IPS-20b (cell line): ENCODE data around the gene RASIP1.
"Not testable (repeated sequence)": the region's sequence is repeated elsewhere in the genome, so short reads cannot be mapped to it uniquely, and the experiment has no call there.

ENCODE experiments used
- H3K27ac ChIP-seq: one replicate; pipeline ENCODE4 v1.5.1; 2013; ENCODE audit warnings: low read length
- H3K27me3 ChIP-seq: 2 replicates; pipeline ENCODE4 v1.6.1; 2013; ENCODE audit warnings: mild to moderate bottlenecking, low read length, inconsistent platforms; ENCODE audit not compliant: insufficient read depth
- H3K36me3 ChIP-seq: 2 replicates; pipeline ENCODE4 v1.6.1; 2013; ENCODE audit warnings: low read depth, mild to moderate bottlenecking, inconsistent platforms, low read length, moderate library complexity; ENCODE audit not compliant: insufficient read depth
- H3K4me1 ChIP-seq: 2 replicates; pipeline ENCODE4 v1.6.1; 2013; ENCODE audit warnings: mild to moderate bottlenecking, control low read depth, inconsistent platforms, low read length, moderate library complexity; ENCODE audit not compliant: insufficient read depth
- H3K4me3 ChIP-seq: 2 replicates; pipeline ENCODE4 v1.5.1; 2013; ENCODE audit warnings: mild to moderate bottlenecking, low read length, inconsistent platforms
- H3K9ac ChIP-seq: 2 replicates; pipeline ENCODE4 v1.6.1; 2013; ENCODE audit warnings: low read depth, mild to moderate bottlenecking, inconsistent platforms, low read length, moderate library complexity
- H3K9me3 ChIP-seq: 2 replicates; pipeline ENCODE4 v1.6.1; 2013; ENCODE audit warnings: mild to moderate bottlenecking, low read depth, low read length, inconsistent platforms; ENCODE audit not compliant: insufficient read depth

The RASIP1 gene, protein sequence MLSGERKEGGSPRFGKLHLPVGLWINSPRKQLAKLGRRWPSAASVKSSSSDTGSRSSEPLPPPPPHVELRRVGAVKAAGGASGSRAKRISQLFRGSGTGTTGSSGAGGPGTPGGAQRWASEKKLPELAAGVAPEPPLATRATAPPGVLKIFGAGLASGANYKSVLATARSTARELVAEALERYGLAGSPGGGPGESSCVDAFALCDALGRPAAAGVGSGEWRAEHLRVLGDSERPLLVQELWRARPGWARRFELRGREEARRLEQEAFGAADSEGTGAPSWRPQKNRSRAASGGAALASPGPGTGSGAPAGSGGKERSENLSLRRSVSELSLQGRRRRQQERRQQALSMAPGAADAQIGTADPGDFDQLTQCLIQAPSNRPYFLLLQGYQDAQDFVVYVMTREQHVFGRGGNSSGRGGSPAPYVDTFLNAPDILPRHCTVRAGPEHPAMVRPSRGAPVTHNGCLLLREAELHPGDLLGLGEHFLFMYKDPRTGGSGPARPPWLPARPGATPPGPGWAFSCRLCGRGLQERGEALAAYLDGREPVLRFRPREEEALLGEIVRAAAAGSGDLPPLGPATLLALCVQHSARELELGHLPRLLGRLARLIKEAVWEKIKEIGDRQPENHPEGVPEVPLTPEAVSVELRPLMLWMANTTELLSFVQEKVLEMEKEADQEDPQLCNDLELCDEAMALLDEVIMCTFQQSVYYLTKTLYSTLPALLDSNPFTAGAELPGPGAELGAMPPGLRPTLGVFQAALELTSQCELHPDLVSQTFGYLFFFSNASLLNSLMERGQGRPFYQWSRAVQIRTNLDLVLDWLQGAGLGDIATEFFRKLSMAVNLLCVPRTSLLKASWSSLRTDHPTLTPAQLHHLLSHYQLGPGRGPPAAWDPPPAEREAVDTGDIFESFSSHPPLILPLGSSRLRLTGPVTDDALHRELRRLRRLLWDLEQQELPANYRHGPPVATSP

DNA sequence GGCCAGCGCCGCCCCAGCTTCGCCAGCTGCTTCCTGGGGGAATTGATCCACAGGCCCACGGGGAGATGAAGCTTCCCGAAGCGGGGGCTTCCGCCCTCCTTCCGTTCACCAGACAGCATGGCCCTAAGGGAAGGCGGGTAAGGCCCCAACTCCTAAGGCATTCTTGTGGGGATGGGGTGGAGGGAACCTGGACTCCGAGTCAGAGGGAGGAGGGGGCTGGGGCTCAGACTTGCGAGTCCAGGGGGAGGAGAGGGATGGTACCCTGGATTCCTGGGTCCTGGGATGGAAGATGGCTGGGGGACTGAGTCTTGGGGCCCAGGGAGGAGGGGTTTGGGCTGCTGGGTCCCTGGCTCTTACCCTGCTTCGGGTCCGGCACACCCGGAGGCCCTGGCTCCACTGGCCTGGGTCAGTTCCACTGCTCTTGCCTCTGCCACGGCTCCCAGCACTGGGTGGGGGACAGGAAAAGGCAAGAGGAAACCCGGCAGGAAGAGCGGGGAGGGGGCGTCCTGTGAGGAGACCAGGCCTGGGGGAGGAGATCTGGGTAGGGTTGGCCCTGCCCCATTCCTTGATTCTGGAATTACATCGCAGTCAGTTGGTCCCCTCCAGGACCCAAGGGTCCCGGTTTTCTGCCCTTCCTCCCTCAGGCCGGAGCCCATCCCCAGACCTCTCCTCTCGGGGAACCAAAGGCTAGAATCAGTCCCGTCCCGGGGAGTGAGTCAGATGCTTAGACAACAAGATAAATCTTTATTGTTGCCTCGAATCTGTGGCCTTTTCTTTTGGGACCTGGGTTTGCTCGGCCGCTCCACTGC is at the start of gene RASIP1:
RASIP1 (minus strand) TSS at position 447 of the 809 bp plus-strand sequence; CDS start at position 119, 328 bp downstream.
- Histone ChIP-seq H3K27ac (no peak within 1 kb of the TSS), H3K9ac (no peak within 1 kb of the TSS), H3K27me3 (peaks cover 24% of the 10 kb centered on the region), H3K36me3 (no peaks in the 10 kb centered on the region), H3K4me3 (peak within 1 kb of the TSS; percentile 63; the same call in 1 of the 2 replicates), H3K4me1 (peaks cover 4% of the 10 kb centered on the region; the same call in 1 of the 2 replicates), H3K9me3 (no peaks in the 10 kb centered on the region)

DNA sequence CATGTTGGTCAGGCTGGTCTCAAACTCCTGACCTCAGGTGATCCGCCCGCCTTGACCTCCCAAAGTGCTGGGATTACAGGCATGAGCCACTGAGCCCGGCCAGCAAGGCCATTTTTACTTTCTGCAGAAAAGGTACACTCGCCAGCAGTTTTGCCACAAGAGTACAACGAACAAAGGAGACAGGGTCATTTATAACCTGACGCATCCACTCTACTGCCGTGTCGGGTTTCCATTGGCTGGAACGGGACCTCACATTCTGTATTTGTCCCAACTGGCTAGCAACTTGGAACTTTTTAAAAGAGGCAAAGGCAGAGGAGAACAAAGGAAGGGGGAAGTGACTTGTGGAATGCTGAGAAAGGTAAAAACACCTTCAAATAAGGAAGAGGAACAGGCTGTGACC is 46.9 kb upstream of the RASIP1 start:
- not testable (repeated sequence) for H3K36me3 ChIP-seq, H3K4me3 ChIP-seq, H3K27me3 ChIP-seq, H3K4me1 ChIP-seq, H3K9ac ChIP-seq, H3K9me3 ChIP-seq, H3K27ac ChIP-seq

DNA sequence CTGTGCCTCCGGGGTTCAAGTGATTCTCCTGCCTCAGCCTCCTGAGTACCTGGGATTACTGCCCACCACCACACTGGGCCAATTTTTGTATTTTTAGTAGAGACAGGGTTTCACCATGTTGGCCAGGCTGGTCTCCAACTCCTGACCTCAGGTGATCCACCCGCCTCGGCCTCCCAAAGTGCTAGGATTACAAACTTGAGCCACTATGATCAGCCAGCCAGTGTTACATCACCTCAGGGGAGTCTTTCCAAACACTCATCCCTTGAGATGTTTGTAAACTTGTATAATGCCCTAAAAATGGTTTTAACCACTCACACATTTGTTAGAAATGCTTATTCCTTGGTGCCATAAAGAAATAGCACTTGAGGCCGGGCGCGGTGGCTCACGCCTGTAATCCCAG is 46.0 kb upstream of the RASIP1 start:
- not testable (repeated sequence) for H3K4me3 ChIP-seq, H3K27me3 ChIP-seq, H3K27ac ChIP-seq, H3K36me3 ChIP-seq, H3K9ac ChIP-seq, H3K4me1 ChIP-seq, H3K9me3 ChIP-seq

DNA sequence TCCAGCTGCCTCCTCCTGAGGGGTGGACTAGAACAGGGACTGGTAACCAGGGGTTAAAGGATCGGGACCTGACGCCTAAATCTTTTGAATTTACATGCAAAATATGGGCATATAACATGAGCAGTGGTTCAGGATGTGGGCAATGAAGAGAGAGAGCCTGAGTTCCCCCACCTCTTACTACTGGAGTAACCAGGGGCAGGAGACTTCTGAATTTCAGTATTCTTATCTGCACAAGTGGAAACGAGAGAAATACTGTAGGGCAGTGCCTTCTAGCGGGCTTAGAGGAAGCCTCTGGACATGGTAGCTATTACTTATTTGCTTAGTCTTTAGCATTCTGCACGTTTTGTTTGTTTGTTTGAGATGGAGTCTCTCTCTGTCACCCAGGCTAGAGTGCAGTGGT is 44.1 kb upstream of the RASIP1 start:
- H3K4me1 ChIP-seq, result no peaks in the 10 kb centered on the region
- no peak overlapping the region for H3K9ac ChIP-seq
- H3K27me3 ChIP-seq, result no peaks in the 10 kb centered on the region
- H3K9me3 ChIP-seq, result no peaks in the 10 kb centered on the region
- H3K27ac ChIP-seq, result no peak overlapping the region
- H3K4me3 ChIP-seq, result no peak overlapping the region
- H3K36me3 ChIP-seq, result no peaks in the 10 kb centered on the region

DNA sequence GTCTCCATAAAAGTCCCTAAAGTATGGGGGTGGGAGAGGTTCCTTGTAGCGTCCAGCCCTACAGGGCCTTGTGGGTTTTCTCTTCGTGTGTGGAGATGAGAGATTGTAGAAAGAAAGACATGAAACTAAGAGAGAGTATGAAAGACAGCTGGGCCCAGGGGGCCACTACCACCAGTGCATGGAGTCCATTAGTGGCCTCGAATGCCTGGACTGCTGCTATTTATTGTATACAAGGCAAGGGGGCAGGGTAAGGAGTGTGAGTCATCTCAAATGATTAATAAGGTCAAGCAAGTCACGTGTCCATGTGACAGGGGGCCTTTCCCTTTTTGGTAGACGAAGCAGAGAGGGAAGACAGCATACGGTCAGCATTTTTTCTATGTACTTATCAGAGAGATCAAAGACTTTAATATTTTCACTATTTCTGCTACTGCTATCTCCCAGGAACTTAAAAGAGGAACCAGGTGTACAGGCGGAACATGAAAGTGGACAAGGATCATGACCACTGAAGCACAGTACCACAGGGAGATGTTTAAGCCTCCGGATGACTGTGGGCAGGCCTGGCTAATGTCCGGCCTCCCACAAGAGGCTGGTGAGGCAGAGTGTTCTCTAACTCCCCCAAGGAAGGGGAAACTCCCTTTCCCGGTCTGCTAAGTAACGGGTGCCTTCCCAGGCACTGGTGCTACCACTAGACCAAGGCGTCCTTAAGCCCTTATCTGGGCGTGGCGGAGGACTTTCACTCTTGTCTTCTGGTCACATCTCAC is 40.4 kb upstream of the RASIP1 start:
- Histone ChIP-seq H3K36me3 (no peaks in the 10 kb centered on the region), H3K9me3 (no peaks in the 10 kb centered on the region), H3K27me3 (no peaks in the 10 kb centered on the region), H3K4me1 (no peaks in the 10 kb centered on the region), H3K27ac (no peak overlapping the region), H3K9ac (no peak overlapping the region), H3K4me3 (no peak overlapping the region)

DNA sequence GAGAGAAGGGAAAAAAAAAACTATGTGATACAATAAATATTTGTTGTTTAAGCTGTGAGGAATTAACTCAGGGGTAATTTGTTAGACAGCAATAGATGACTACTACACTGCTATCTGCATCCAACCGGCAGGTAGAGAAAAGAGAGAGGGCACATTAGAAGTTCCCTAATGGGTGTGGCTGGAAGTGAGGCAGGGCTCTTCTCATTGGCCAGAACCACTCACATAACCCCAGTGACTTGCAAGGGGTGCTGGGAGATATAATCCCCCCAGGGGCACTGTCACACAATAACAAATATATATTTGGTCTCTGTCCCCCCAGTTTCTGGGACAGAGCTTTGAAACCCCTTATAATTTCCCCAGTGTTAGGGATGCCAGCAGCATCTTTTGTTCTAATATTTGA is 39.2 kb upstream of the RASIP1 start:
- no peaks in the 10 kb centered on the region for H3K9me3 ChIP-seq

DNA sequence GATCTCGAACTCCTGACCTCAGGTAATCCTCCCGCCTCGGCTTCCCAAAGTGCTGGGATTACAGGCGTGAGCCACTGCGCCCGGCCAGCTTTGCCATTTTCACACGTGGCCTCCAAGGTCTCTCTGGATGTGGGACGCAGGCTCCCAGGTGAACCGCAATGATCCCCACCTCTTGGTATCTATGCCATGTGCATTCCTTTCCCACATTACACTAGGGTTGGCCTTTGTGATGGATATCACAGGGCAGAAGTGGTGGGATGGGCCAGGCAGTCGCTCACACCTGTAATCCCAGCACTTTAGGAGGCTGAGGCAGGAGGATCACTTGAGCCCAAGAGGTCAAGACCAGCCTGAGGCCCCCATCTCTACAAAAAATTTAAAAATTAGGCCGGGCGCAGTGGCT is 37.3 kb upstream of the RASIP1 start:
- Histone ChIP-seq H3K4me3 (no peak overlapping the region), H3K27me3 (no peaks in the 10 kb centered on the region)

More for the DNA sequence above, 39.2 kb upstream of the RASIP1 start:
- no peaks in the 10 kb centered on the region for H3K27me3 ChIP-seq
- no peak overlapping the region for H3K4me3 ChIP-seq
- no peak overlapping the region for H3K9ac ChIP-seq
- no peaks in the 10 kb centered on the region for H3K36me3 ChIP-seq
- no peak overlapping the region for H3K27ac ChIP-seq
- no peaks in the 10 kb centered on the region for H3K4me1 ChIP-seq

DNA sequence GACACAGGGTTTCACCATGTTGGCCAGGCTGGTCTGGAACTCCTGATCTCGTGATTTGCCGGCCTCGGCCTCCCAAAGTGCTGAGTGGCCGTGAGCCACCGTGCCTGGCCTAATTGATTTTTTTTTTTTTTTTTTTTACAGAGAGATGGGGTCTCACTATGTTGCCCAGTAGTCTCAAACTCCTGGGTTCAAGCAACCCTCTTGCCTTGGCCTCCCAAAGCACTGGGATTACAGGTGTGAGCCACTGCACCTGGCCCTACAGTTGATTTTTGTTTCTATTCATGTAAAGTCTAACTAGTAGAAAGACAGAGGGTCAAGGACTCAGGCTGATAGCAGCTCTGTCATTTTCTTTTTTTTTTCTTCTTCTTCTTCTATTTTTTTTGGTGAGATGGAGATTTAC is 36.7 kb upstream of the RASIP1 start:
- no peak overlapping the region for H3K4me3 ChIP-seq
- no peaks in the 10 kb centered on the region for H3K4me1 ChIP-seq
- no peaks in the 10 kb centered on the region for H3K27me3 ChIP-seq
- no peaks in the 10 kb centered on the region for H3K36me3 ChIP-seq
- no peak overlapping the region for H3K9ac ChIP-seq
- no peak overlapping the region for H3K27ac ChIP-seq
- H3K9me3 ChIP-seq, result no peaks in the 10 kb centered on the region

More for the DNA sequence above, 37.3 kb upstream of the RASIP1 start:
- Histone ChIP-seq H3K4me1 (no peaks in the 10 kb centered on the region), H3K9me3 (no peaks in the 10 kb centered on the region), H3K9ac (no peak overlapping the region), H3K36me3 (no peaks in the 10 kb centered on the region), H3K27ac (no peak overlapping the region)

DNA sequence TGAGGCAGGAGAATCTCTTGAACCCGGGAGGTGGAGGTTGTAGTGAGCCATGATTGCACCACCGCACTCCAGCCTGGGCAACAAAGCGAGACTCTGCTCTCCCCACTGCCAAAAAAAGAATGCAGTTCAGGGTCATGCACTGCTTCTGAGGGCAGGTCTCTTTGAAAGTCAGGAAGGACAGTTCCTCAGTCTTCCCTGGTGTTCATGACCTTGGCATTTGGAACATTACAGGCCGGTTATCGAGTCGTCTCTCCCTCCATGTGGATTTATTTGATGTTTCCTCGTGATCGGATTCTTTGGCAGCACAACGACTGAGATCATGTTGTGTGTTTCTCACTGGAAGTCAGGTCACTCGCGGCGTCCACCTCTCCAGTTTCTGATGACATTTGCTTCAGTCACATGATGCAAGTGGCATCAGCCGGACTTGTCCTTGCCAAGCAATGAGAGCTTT is 32.1 kb upstream of the RASIP1 start:
- Histone ChIP-seq H3K27ac (no peak overlapping the region), H3K4me1 (no peaks in the 10 kb centered on the region), H3K36me3 (no peaks in the 10 kb centered on the region), H3K9me3 (no peaks in the 10 kb centered on the region), H3K9ac (no peak overlapping the region), H3K27me3 (no peaks in the 10 kb centered on the region), H3K4me3 (no peak overlapping the region)

DNA sequence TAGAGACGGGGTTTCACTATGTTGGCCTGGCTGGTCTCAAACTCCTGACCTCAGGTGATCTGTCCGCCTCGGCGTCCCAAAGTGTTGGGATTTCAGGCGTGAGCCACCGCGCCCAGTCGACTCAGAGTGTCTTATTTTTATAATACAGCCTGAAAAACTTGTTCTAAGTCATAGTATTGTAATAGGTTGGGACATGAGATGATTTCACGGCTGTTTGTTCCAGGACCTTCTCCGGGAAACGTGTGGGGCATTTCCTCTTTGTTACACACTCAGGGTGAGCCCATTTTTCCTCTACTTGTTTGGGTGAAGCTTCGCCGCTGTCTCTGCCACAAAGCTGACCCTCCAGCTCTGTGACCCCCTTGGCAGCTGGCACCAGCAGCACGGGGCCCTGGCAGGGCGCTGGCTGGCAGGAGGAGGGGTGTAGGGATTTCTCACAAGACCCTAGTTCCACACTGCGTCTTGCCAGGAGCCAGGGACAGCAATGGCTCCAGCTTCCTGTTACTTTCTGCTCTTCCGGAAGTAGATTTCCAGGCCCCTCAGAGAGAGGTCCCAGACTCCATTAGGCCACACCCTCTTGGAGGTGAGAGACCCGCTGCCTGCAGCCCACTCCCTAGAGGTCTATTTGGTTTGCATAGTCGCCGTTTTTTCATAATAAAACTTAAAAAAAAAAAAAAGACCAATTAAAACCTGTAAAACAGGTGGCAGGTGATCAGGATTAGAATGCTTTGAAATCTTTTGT is 30.5 kb upstream of the RASIP1 start:
- Histone ChIP-seq H3K36me3 (no peaks in the 10 kb centered on the region), H3K27ac (no peak overlapping the region), H3K9me3 (no peaks in the 10 kb centered on the region), H3K4me3 (no peak overlapping the region), H3K4me1 (no peaks in the 10 kb centered on the region), H3K9ac (no peak overlapping the region), H3K27me3 (no peaks in the 10 kb centered on the region)
